Gastrocnemius medialis (tissue), 4 donors: ENCODE data around the gene ACVR1C. TPM values are rescaled to one million over a fixed set of nuclear protein-coding genes. Genes with fewer than 3 reads are reported as not detected.
"Not testable (repeated sequence)": the region's sequence is repeated elsewhere in the genome, so short reads cannot be mapped to it uniquely, and the experiment has no call there.

ENCODE experiments used
- ATAC-seq, 2 donors: fragments of 150-250 bp; one replicate each; pipeline ENCODE4 v1.9.1; 2016
- DNase-seq, 2 donors: peaks; one replicate each; pipeline ENCODE4 v3.0.0-alpha.2; 2019
- H3K27ac ChIP-seq, 4 donors: fragments of 200-600 bp; sonication (generic); 1 replicate in 1 of 4; 2 replicates in 3 of 4; pipeline ENCODE4 v1.5.1; 2016 to 2018; ENCODE audit warnings: mild to moderate bottlenecking in 2 of 4, moderate library complexity in 1 of 4
- H3K27me3 ChIP-seq, 3 donors: fragments of 200-600 bp; sonication (generic) in 2 of 3; 1 replicate in 1 of 3; 2 replicates in 2 of 3; pipeline versions ENCODE4 v1.5.1 to v1.6.0; 2016 to 2019; ENCODE audit warnings: mild to moderate bottlenecking in 1 of 3, moderate library complexity in 1 of 3
- H3K36me3 ChIP-seq, 2 donors: fragments of 200-600 bp; sonication (generic) in 1 of 2; one replicate each; pipeline ENCODE4 v1.5.1; 2017 to 2018
- H3K4me1 ChIP-seq, 2 donors: fragments of 200-600 bp; sonication (generic) in 1 of 2; one replicate each; pipeline ENCODE4 v1.5.1; 2016 to 2017; ENCODE audit warnings: mild to moderate bottlenecking in 2 of 2
- H3K4me3 ChIP-seq, 4 donors: fragments of 200-600 bp; sonication (generic) in 3 of 4; 1 replicate in 1 of 4; 2 replicates in 3 of 4; pipeline ENCODE4 v1.5.1; 2016 to 2019; ENCODE audit warnings: mild to moderate bottlenecking in 2 of 4
- H3K9me3 ChIP-seq, 3 donors: fragments of 200-600 bp; sonication (generic) in 2 of 3; 1 replicate in 1 of 3; 2 replicates in 2 of 3; pipeline ENCODE4 v1.5.1; 2016 to 2019
- POLR2A ChIP-seq, 2 donors: fragments of 450-650 bp; IDR thresholded peaks; one replicate each; pipeline ENCODE4 v1.6.1; 2017; ENCODE audit warnings: antibody characterized with exemption in 2 of 2, mild to moderate bottlenecking in 2 of 2, moderate library complexity in 2 of 2
- in situ Hi-C, 4 donors: fragments of 200-750 bp; cut with MboI; loops; one replicate each; pipeline versions ENCODE4 v1.15.0 to v1.8.0; 2017; ENCODE audit warnings: low sequenced_read_pairs in 4 of 4
- intact Hi-C: fragments of 100-400 bp; cut with DNase I; formaldehyde crosslinking; loops from one replicate; pipeline ENCODE4 v1.15.1; 2023; ENCODE audit warnings: low total_unique reads
- total RNA-seq, 4 donors: library from RNA; depleted of rRNA; stranded (reverse); fragments of >200 nt; gene quantifications; one replicate each; pipeline versions ENCODE4 v1.1.0 to v1.2.3, GENCODE V29; 2016
- TF ChIP-seq, protein P1 (sequence below), 5 experiments: fragments of 450-650 bp in 3 of 5; fragments of 200-600 bp in 2 of 5; sonication (generic) in 2 of 5; IDR thresholded peaks in 4 of 5; conservative IDR thresholded peaks in 1 of 5; 1 replicate in 4 of 5; 2 replicates in 1 of 5; pipeline ENCODE4 v1.5.1; 2016 to 2019; ENCODE audit warnings: antibody characterized with exemption in 5 of 5, mild to moderate bottlenecking in 3 of 5, moderate library complexity in 3 of 5

The ACVR1C gene
- total RNA-seq, 4 donors from 2014 or later = 0.46 to 2.1 (median 0.90) TPM

DNA sequence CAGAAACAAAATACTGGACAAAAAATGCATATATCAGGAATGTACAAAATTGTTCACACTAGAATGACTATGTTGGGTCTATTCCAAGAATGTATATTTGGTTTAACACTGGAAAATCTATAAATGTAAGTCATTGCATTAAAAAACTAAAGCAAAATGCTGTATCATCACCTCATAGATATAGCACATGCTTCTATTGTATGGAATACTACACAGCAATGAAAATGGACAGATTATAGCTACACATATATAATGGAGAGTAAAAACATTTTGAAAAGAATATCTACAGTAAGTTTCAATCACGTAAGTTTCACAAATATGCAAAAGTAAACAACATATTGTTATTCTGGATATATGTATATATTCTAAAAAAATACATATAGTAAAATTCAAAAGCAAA is 91.8 kb downstream of the ACVR1C start:
- Histone ChIP-seq H3K27me3 (no peaks in the 10 kb centered on the region), H3K4me1 (no peaks in the 10 kb centered on the region), H3K4me3 (no peak overlapping the region), H3K9me3 (no peaks in the 10 kb centered on the region), H3K27ac (no peak overlapping the region), H3K36me3 (no peaks in the 10 kb centered on the region)
- in situ Hi-C loops (no loop called here), intact Hi-C loops (no loop called here)
- no peak for ATAC-seq
- TF ChIP-seq, protein P1, sequence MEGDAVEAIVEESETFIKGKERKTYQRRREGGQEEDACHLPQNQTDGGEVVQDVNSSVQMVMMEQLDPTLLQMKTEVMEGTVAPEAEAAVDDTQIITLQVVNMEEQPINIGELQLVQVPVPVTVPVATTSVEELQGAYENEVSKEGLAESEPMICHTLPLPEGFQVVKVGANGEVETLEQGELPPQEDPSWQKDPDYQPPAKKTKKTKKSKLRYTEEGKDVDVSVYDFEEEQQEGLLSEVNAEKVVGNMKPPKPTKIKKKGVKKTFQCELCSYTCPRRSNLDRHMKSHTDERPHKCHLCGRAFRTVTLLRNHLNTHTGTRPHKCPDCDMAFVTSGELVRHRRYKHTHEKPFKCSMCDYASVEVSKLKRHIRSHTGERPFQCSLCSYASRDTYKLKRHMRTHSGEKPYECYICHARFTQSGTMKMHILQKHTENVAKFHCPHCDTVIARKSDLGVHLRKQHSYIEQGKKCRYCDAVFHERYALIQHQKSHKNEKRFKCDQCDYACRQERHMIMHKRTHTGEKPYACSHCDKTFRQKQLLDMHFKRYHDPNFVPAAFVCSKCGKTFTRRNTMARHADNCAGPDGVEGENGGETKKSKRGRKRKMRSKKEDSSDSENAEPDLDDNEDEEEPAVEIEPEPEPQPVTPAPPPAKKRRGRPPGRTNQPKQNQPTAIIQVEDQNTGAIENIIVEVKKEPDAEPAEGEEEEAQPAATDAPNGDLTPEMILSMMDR (IDR thresholded peaks at IDR 0.05 in 4 of 5, conservative IDR thresholded peaks at IDR 0.05 in 1 of 5) = no peak
- TF ChIP-seq POLR2A (IDR thresholded peaks at IDR 0.05) = no peak
- DNase-seq = no peak

DNA sequence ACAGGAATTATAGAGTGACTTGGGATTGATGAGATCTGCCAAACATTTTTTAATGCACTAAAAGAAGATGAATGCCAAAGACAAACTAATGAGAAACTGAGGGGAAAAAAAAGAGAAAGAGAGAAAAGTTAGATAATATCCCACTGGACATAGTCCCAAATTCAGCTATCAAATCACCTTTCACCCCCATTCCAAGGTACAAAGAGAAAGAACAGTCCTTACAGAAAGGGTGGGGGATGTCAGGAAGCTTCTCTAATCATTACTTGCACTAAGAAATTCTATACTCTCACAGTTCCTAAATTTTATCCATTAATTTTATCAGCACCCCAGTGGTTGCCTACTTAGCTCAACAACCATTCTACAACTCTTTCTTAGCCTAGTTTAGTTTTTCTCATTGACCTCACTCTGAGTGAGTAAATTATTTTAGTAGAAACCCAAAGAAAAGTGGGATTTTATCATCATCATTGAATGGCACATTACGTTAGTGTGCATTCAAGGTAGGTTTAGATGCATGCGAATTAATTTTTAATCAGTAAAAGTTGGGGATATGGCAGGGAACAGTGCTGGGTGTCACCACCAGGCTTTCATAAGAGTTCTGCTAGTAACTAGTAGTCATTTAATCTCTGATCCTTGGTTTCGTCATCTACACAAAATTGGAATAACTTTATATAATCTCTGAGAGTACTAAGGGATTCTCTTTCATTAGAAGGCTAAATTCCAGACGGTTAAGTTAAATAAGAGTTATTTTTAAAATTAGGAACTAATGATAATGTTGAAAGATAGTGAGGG is 99.5 kb downstream of the ACVR1C start:
- no peak for TF ChIP-seq POLR2A (IDR thresholded peaks at IDR 0.05)
- TF ChIP-seq, protein P1 (IDR thresholded peaks at IDR 0.05 in 4 of 5, conservative IDR thresholded peaks at IDR 0.05 in 1 of 5) = no peak
- ATAC-seq (no peak), DNase-seq (no peak)
- Histone ChIP-seq H3K27ac (no peak overlapping the region), H3K4me1 (no peaks in the 10 kb centered on the region), H3K4me3 (no peak overlapping the region), H3K27me3 (no peaks in the 10 kb centered on the region), H3K9me3 (no peaks in the 10 kb centered on the region), H3K36me3 (no peaks in the 10 kb centered on the region)
- intact Hi-C loops = no loop called here
- in situ Hi-C loops = no loop called here

DNA sequence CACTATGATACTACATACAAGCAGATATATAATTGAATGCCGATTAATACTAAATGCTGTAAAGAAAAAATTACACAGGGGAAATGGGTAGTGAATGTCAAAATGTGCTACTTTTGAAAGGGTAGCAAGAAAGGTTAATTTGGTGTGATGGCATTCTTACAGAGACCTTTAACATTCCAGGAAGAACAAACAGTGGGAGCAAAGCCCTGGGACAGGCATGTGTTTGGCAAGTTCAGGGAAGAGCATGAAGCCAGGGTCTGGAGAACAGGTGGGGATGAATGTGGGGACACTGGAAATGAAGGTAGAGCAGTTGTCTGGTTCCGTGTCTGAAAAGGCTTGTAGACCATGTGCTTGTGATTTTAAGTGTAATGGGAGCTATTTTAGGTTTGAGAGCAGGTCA is 102.6 kb downstream of the ACVR1C start:
- no peak for TF ChIP-seq POLR2A (IDR thresholded peaks at IDR 0.05)
- TF ChIP-seq, protein P1 (IDR thresholded peaks at IDR 0.05 in 4 of 5, conservative IDR thresholded peaks at IDR 0.05 in 1 of 5) = no peak
- Histone ChIP-seq H3K27me3 (no peaks in the 10 kb centered on the region), H3K36me3 (no peaks in the 10 kb centered on the region), H3K4me1 (no peaks in the 10 kb centered on the region), H3K4me3 (no peak overlapping the region), H3K27ac (no peak overlapping the region), H3K9me3 (no peaks in the 10 kb centered on the region)
- DNase-seq (no peak), ATAC-seq (no peak)
- intact Hi-C loops (no loop called here), in situ Hi-C loops (no loop called here)

- in situ Hi-C loops = no loop called here
- Histone ChIP-seq H3K9me3 (no peaks in the 10 kb centered on the region), H3K4me1 (no peaks in the 10 kb centered on the region), H3K27ac (no peak overlapping the region), H3K27me3 (no peaks in the 10 kb centered on the region), H3K4me3 (no peak overlapping the region), H3K36me3 (no peaks in the 10 kb centered on the region)
- no peak for DNase-seq
- intact Hi-C loops = no loop called here
- ATAC-seq = no peak
- TF ChIP-seq, protein P1 (IDR thresholded peaks at IDR 0.05 in 4 of 5, conservative IDR thresholded peaks at IDR 0.05 in 1 of 5) = no peak
- TF ChIP-seq POLR2A (IDR thresholded peaks at IDR 0.05) = no peak
Measured at GRCh38 chr2:157523270-157524247, 105.1 kb downstream of the ACVR1C start.

DNA sequence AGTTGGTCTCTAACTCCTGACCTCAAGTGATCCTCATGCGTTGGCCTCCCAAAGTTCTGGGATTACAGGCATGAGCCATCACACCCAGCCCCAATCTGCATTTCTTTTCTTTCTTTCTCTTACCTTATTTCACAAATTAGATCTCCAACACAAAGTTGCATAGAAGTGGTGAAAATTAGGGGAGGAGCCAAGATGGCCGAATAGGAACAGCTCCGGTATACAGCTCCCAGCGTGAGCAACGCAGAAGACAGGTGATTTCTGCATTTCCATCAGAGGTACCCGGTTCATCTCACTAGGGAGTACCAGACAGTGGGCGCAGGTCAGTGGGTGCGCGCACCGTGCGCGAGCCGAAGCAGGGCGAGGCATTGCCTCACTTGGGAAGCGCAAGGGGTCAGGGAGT is 113.7 kb downstream of the ACVR1C start:
- in situ Hi-C loops, H3K4me1 ChIP-seq, intact Hi-C loops, ATAC-seq, H3K4me3 ChIP-seq, H3K27me3 ChIP-seq, H3K27ac ChIP-seq, DNase-seq, H3K36me3 ChIP-seq, H3K9me3 ChIP-seq: not testable (repeated sequence)
